Measurements from ENCODE around the gene EYS. TPM values are rescaled to one million over a fixed set of nuclear protein-coding genes. Genes with fewer than 3 reads are reported as not detected.

Gene EYS
- polyA plus RNA-seq, 1 of the 3 experiments (the other 2 are of a cell fraction): 0.05 TPM

GRCh38 chr6:65410309-65410708 lies 296.7 kb downstream of the EYS start:
- Histone ChIP-seq H3K27me3 (ENCODE audit: insufficient read depth) (no peaks in the 10 kb centered on the region), H3K4me3 (ENCODE audit: low read depth in 2 of 2, low read length in 1 of 2) (no peak overlapping the region), H3F3A (replicated peaks; ENCODE audit: insufficient read depth) (no peaks in the 10 kb centered on the region), H4K20me1 (ENCODE audit: insufficient read depth) (no peaks in the 10 kb centered on the region), H2AFZ (ENCODE audit: low read depth) (no peak overlapping the region), H3K4me2 (no peak overlapping the region), H3K36me3 (replicated peaks in 1 of 2; ENCODE audit: control insufficient read depth in 1 of 2, insufficient read depth in 2 of 2, low read length in 1 of 2) (no peaks in the 10 kb centered on the region), H3K79me2 (ENCODE audit: insufficient read depth) (no peaks in the 10 kb centered on the region), H3K9me2 (no peaks in the 10 kb centered on the region), H3K4me1 (ENCODE audit: control insufficient read depth in 1 of 2, insufficient read depth in 2 of 2, low read depth in 1 of 2, low read length in 1 of 2) (no peaks in the 10 kb centered on the region), H3K9me3 (no peaks in the 10 kb centered on the region), H3K9ac (no peak overlapping the region), H3K27ac (ENCODE audit: low read depth in 2 of 2, low read length in 1 of 2) (no peak overlapping the region)
- WGBS (ENCODE audit: low lambda C conversion rate): 26% methylated on average over 3 of the region's 3 CpGs
- ChIA-PET CTCF (no interaction called here), POLR2A (no interaction called here)
- TF ChIP-seq GABPA (IDR thresholded peaks at IDR 0.05; ENCODE audit: low read depth) (no peak), ZBTB33 (IDR thresholded peaks at IDR 0.05; ENCODE audit: borderline replicate concordance, low read depth) (no peak), FOSL2 (IDR thresholded peaks at IDR 0.05; ENCODE audit: borderline replicate concordance, low read depth) (no peak), EP300 (IDR thresholded peaks at IDR 0.05; ENCODE audit: borderline replicate concordance in 1 of 2, low read depth in 1 of 2, low read length in 1 of 2) (no peak), TAF1 (IDR thresholded peaks at IDR 0.05; ENCODE audit: borderline replicate concordance, low read depth, low read length) (no peak), YY1 (IDR thresholded peaks at IDR 0.05; ENCODE audit: low read depth) (no peak), USF2 (IDR thresholded peaks at IDR 0.05; ENCODE audit: borderline replicate concordance, low read depth, low read length) (no peak), CTCF (IDR thresholded peaks at IDR 0.05) (no peak), RAD21 (IDR thresholded peaks at IDR 0.05; ENCODE audit: low read length) (no peak), FOXJ3 (CRISPR knock-in tag; IDR thresholded peaks at IDR 0.05) (no peak), SMC3 (IDR thresholded peaks at IDR 0.05; ENCODE audit: low read depth, low read length) (no peak)
- no peak for DNase-seq

- no peak overlapping the region for H3K4me3 ChIP-seq (ENCODE audit: low read depth in 2 of 2, low read length in 1 of 2)
- H3K4me2 ChIP-seq: no peak overlapping the region
- no peaks in the 10 kb centered on the region for H3K9me3 ChIP-seq
- H3K27ac ChIP-seq (ENCODE audit: low read depth in 2 of 2, low read length in 1 of 2): no peak overlapping the region
- no peaks in the 10 kb centered on the region for H3F3A ChIP-seq (replicated peaks; ENCODE audit: insufficient read depth)
- H3K4me1 ChIP-seq (ENCODE audit: control insufficient read depth in 1 of 2, insufficient read depth in 2 of 2, low read depth in 1 of 2, low read length in 1 of 2): no peaks in the 10 kb centered on the region
- CTCF ChIA-PET: no interaction called here
- H4K20me1 ChIP-seq (ENCODE audit: insufficient read depth): no peaks in the 10 kb centered on the region
- no peak overlapping the region for H3K9ac ChIP-seq
- no peak overlapping the region for H2AFZ ChIP-seq (ENCODE audit: low read depth)
- DNase-seq: no peak
- no peaks in the 10 kb centered on the region for H3K27me3 ChIP-seq (ENCODE audit: insufficient read depth)
- H3K79me2 ChIP-seq (ENCODE audit: insufficient read depth): no peaks in the 10 kb centered on the region
- no peaks in the 10 kb centered on the region for H3K36me3 ChIP-seq (replicated peaks in 1 of 2; ENCODE audit: control insufficient read depth in 1 of 2, insufficient read depth in 2 of 2, low read length in 1 of 2)
- POLR2A ChIA-PET: no interaction called here
- H3K9me2 ChIP-seq: no peaks in the 10 kb centered on the region
- TF ChIP-seq USF1 (IDR thresholded peaks at IDR 0.05; ENCODE audit: borderline replicate concordance, low read depth): no peak
- TF ChIP-seq NRF1 (IDR thresholded peaks at IDR 0.05; ENCODE audit: low read depth, low read length): no peak
- TF ChIP-seq MEF2A (IDR thresholded peaks at IDR 0.05; ENCODE audit: borderline replicate concordance, low read depth): no peak
- no peak for TF ChIP-seq SMC3 (IDR thresholded peaks at IDR 0.05; ENCODE audit: low read depth, low read length)
- no peak for TF ChIP-seq ELF1 (IDR thresholded peaks at IDR 0.05)
- no peak for TF ChIP-seq SIN3A (IDR thresholded peaks at IDR 0.05; ENCODE audit: borderline replicate concordance, low read depth, low read length)
- TF ChIP-seq EP300 (IDR thresholded peaks at IDR 0.05; ENCODE audit: borderline replicate concordance in 1 of 2, low read depth in 1 of 2, low read length in 1 of 2): no peak
- TF ChIP-seq IRF3 (IDR thresholded peaks at IDR 0.05; ENCODE audit: low read depth, low read length): no peak
- TF ChIP-seq TCF12 (IDR thresholded peaks at IDR 0.05): no peak
- no peak for TF ChIP-seq EZH2phosphoT487 (IDR thresholded peaks at IDR 0.05; ENCODE audit: borderline replicate concordance, low read depth)
- no peak for TF ChIP-seq YY1 (IDR thresholded peaks at IDR 0.05; ENCODE audit: low read depth)
- no peak for TF ChIP-seq CTCF (IDR thresholded peaks at IDR 0.05)
- no peak for TF ChIP-seq JUND (IDR thresholded peaks at IDR 0.05)
These were observed 304.5 kb downstream of the EYS start for GRCh38 chr6:65402564-65402963.

All from SK-N-SH (cell line).